Bone marrow (tissue), 2 donors: ENCODE results near the gene ARR3.
"Not testable (repeated sequence)": the region's sequence is repeated elsewhere in the genome, so short reads cannot be mapped to it uniquely, and the experiment has no call there.

Source experiments
- DNase-seq, 2 donors: peaks; one replicate each; lab custom pipeline; 2025; lab: John Stamatoyannopoulos, UW

The ARR3 gene

GRCh38 chrX:70268034-70268433 lies at the start of gene ARR3:
TSS of gene ARR3 (plus strand) at chrX:70268334. CDS start at chrX:70269386, 1,052 bp downstream.
- DNase-seq: no peak

- DNase-seq: no peak
Measured at GRCh38 chrX:70219938-70220764, 48.0 kb upstream of the ARR3 start.

- DNase-seq: no peak
Measured at GRCh38 chrX:70226048-70226447, 42.1 kb upstream of the ARR3 start.

- no peak for DNase-seq
Measured at GRCh38 chrX:70226687-70227086, 41.4 kb upstream of the ARR3 start.

GRCh38 chrX:70231666-70232065 lies 36.5 kb upstream of the ARR3 start:
- no peak for DNase-seq

- DNase-seq: no peak
Measured at GRCh38 chrX:70234355-70234754, 33.8 kb upstream of the ARR3 start, which contains the start of gene AWAT1. TSS of gene AWAT1 (plus strand) at chrX:70234655. CDS start at chrX:70234696, 41 bp downstream.

- no peak for DNase-seq
Measured at GRCh38 chrX:70240751-70241150, 27.4 kb upstream of the ARR3 start.

GRCh38 chrX:70241501-70241900 lies 26.6 kb upstream of the ARR3 start:
- DNase-seq: no peak

GRCh38 chrX:70243601-70244000 lies 24.5 kb upstream of the ARR3 start:
- not testable (repeated sequence) for DNase-seq

- DNase-seq: no peak
Measured at GRCh38 chrX:70244881-70245280, 23.3 kb upstream of the ARR3 start.

- no peak for DNase-seq
Measured at GRCh38 chrX:70247252-70247651, 20.9 kb upstream of the ARR3 start.

- no peak for DNase-seq
Measured at GRCh38 chrX:70252491-70252890, 15.6 kb upstream of the ARR3 start.

- DNase-seq: no peak
Measured at GRCh38 chrX:70253377-70254062, 14.6 kb upstream of the ARR3 start.

- DNase-seq: no peak
Measured at GRCh38 chrX:70254063-70254400, 14.1 kb upstream of the ARR3 start.

- no peak for DNase-seq
Measured at GRCh38 chrX:70254909-70255308, 13.2 kb upstream of the ARR3 start.

GRCh38 chrX:70255452-70255851 lies 12.7 kb upstream of the ARR3 start:
- DNase-seq: no peak

GRCh38 chrX:70257423-70258288 lies 10.5 kb upstream of the ARR3 start:
- no peak for DNase-seq

GRCh38 chrX:70260104-70260503 lies 8.0 kb upstream of the ARR3 start, which contains the start of gene P2RY4:
TSS of gene P2RY4 (minus strand) at chrX:70260204. CDS start at chrX:70259624, 580 bp downstream.
- DNase-seq: no peak

- DNase-seq: no peak
Measured at GRCh38 chrX:70262952-70263567, 5.1 kb upstream of the ARR3 start.

- no peak for DNase-seq
Measured at GRCh38 chrX:70264784-70265183, 3.4 kb upstream of the ARR3 start.

- DNase-seq: not testable (repeated sequence)
Measured at GRCh38 chrX:70274029-70274428, 5.9 kb downstream of the ARR3 start.

GRCh38 chrX:70279081-70279480 lies 10.9 kb downstream of the ARR3 start:
- DNase-seq: no peak
